Measurements from ENCODE around the gene PGAP1. TPM values are rescaled to one million over a fixed set of nuclear protein-coding genes. Genes with fewer than 3 reads are reported as not detected.

Gene PGAP1
- total RNA-seq, 4 donors from 2014 or later: 8.0 to 13.3 (median 12.7) TPM

DNA sequence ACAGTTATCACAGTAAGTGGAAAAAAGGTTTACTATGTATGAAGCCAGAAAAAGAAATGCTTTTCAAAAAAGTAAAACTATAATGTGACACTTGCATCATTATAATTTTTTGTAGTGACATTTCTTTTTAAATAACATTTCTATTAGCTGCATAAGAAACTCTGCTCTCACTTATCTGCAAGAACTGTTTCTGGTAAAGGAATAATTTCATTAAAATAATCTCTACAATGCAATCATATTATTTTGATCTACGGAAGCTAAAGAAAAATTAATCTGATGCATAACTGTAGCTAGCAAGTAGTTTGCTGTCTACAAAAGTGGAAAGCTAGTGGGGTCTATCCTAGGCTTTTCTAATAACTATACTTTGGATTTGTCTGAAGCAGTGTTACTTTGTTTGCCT, 50.1 kb downstream of the PGAP1 start:
- WGBS, 2 donors: 89 to 95% methylated on average over 1 of the region's 1 CpG
- Histone ChIP-seq H3K27me3 (no peaks in the 10 kb centered on the region), H3K4me1 (no peaks in the 10 kb centered on the region), H3K27ac (no peak overlapping the region), H3K9me3 (no peaks in the 10 kb centered on the region), H3K4me3 (no peak overlapping the region), H3K36me3 (peaks cover 0 to 59% (median 0%) of the 10 kb centered on the region in 3 donors)
- DNase-seq (ENCODE audit: low spot score in 2 of 2): no peak
- TF ChIP-seq POLR2A (IDR thresholded peaks at IDR 0.05) (no peak), EP300 (IDR thresholded peaks at IDR 0.05) (no peak)
- TF ChIP-seq, protein P1, sequence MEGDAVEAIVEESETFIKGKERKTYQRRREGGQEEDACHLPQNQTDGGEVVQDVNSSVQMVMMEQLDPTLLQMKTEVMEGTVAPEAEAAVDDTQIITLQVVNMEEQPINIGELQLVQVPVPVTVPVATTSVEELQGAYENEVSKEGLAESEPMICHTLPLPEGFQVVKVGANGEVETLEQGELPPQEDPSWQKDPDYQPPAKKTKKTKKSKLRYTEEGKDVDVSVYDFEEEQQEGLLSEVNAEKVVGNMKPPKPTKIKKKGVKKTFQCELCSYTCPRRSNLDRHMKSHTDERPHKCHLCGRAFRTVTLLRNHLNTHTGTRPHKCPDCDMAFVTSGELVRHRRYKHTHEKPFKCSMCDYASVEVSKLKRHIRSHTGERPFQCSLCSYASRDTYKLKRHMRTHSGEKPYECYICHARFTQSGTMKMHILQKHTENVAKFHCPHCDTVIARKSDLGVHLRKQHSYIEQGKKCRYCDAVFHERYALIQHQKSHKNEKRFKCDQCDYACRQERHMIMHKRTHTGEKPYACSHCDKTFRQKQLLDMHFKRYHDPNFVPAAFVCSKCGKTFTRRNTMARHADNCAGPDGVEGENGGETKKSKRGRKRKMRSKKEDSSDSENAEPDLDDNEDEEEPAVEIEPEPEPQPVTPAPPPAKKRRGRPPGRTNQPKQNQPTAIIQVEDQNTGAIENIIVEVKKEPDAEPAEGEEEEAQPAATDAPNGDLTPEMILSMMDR (IDR thresholded peaks at IDR 0.05): no peak

GRCh38 chr2:196875414-196875813, 51.1 kb downstream of the PGAP1 start:
- TF ChIP-seq POLR2A (IDR thresholded peaks at IDR 0.05) (no peak), EP300 (IDR thresholded peaks at IDR 0.05) (no peak)
- TF ChIP-seq, protein P1 (IDR thresholded peaks at IDR 0.05): no peak
- Histone ChIP-seq H3K36me3 (peaks cover 0 to 59% (median 0%) of the 10 kb centered on the region in 3 donors), H3K4me1 (no peaks in the 10 kb centered on the region), H3K4me3 (no peak overlapping the region), H3K9me3 (no peaks in the 10 kb centered on the region), H3K27me3 (no peaks in the 10 kb centered on the region), H3K27ac (no peak overlapping the region)
- WGBS, 2 donors: 97% methylated on average over 1 of the region's 1 CpG
- DNase-seq (ENCODE audit: low spot score in 2 of 2): no peak

DNA sequence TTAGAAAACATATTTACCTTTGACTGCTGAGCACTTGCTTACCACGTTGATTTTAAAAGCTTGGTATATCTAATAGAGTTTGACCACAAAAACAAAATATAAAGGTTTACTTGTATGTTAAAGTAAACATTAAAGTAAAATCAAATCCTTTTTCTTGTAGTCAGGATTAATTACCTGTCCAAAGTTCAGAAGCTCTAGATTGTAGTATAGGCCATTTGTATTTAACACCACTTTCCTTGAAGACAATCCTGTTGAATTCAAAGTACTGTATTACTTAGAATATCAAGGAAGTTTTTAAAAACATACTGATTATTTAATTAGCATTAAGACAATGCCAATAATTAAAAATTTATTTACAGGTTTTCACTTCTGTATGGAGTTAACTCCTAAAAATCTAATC, 53.0 kb downstream of the PGAP1 start:
- TF ChIP-seq EP300 (IDR thresholded peaks at IDR 0.05) (no peak), POLR2A (IDR thresholded peaks at IDR 0.05) (no peak)
- TF ChIP-seq, protein P1 (IDR thresholded peaks at IDR 0.05): no peak
- Histone ChIP-seq H3K9me3 (no peaks in the 10 kb centered on the region), H3K27ac (no peak overlapping the region), H3K27me3 (no peaks in the 10 kb centered on the region), H3K4me1 (no peaks in the 10 kb centered on the region), H3K36me3 (peaks cover 0 to 49% (median 0%) of the 10 kb centered on the region in 3 donors), H3K4me3 (no peak overlapping the region)
- DNase-seq (ENCODE audit: low spot score in 2 of 2): no peak
- WGBS, 2 donors: 90 to 94% methylated on average over 1 of the region's 1 CpG

DNA sequence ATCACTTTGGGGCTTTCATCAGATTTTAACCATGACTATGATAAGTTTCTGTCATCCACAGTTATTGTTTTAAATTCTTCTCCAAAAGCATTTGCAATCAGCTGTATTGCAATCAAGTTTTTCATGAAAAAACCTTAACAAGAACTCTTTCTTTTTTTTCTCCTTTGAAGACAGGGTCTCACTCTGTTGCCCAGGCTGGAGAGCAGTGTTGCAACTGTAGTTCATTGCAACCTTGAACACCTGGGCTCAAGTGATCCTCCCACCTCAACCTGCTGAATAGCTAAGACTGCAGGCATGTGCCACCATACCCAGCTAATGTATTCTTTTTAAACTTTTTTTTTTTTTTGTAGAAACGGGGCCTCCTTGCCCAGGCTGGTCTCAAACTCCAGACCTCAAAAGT, 71.9 kb downstream of the PGAP1 start:
- Histone ChIP-seq H3K27me3 (no peaks in the 10 kb centered on the region), H3K36me3 (peaks cover 0 to 33% (median 0%) of the 10 kb centered on the region in 3 donors), H3K4me1 (no peaks in the 10 kb centered on the region), H3K9me3 (peaks cover 0 to 14% (median 2%) of the 10 kb centered on the region in 4 donors), H3K4me3 (no peak overlapping the region), H3K27ac (no peak overlapping the region)
- DNase-seq (ENCODE audit: low spot score in 2 of 2): no peak
- no peak for TF ChIP-seq EP300 (IDR thresholded peaks at IDR 0.05)
- TF ChIP-seq, protein P1 (IDR thresholded peaks at IDR 0.05): no peak
- no peak for TF ChIP-seq POLR2A (IDR thresholded peaks at IDR 0.05)
- WGBS, 2 donors: 84 to 90% methylated on average over 1 of the region's 1 CpG

DNA sequence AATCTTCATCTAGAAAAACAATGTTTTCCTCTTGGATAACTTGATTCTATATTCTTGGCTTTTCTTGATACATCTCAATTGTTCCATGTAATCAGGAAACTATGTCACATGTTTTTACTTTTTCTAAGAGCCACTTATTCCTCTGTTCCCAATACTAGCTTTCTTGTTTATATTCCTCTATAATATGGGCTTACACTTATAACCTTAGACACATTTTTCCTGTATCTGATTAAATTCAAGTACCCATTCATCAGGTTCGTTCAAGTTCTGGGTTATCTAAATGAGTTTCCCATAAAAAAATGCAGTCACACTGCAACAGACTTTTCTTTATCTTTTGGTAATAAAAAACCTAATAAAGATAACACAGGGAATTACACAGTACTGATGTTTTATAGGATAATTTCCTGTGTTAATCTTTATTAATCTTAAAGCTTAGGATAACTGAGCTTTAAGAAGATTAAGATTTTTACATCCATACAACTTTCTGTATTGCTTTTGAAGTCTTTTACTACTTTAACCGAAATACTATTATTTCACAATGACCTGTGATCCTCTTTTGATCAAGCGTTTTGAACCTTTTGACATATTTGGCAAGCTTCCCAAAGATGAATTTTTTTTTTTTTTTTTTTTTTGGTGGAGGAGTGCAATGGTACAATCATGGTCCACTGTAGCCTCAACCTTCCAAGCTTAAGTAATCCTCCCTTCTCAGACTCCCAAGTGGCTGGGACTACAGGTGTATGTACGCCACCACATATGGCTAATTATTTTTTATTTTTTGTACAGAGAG, 73.0 kb downstream of the PGAP1 start:
- H3K27me3 ChIP-seq: no peaks in the 10 kb centered on the region
- peaks cover 0 to 2% (median 0%) of the 10 kb centered on the region in 4 donors for H3K9me3 ChIP-seq
- H3K4me3 ChIP-seq: no peak overlapping the region
- WGBS, 2 donors: 58 to 62% methylated on average over 4 of the region's 4 CpGs
- H3K27ac ChIP-seq: no peak overlapping the region
- no peak for TF ChIP-seq POLR2A (IDR thresholded peaks at IDR 0.05)
- TF ChIP-seq, protein P1 (IDR thresholded peaks at IDR 0.05): no peak
- DNase-seq (ENCODE audit: low spot score in 2 of 2): no peak
- no peaks in the 10 kb centered on the region for H3K4me1 ChIP-seq
- peaks cover 0 to 22% (median 0%) of the 10 kb centered on the region in 3 donors for H3K36me3 ChIP-seq

All from tibial nerve (tissue), 4 donors.